Subcutaneous adipose tissue (tissue), 4 donors: ENCODE results near the gene SEC14L5. TPM values are rescaled to one million over a fixed set of nuclear protein-coding genes. Genes with fewer than 3 reads are reported as not detected.

Experiments
- total RNA-seq, 4 donors: library from RNA; depleted of rRNA; stranded (reverse); fragments of >200 nt; gene quantifications; one replicate each; pipeline ENCODE4 v1.1.0, GENCODE V29; 2016
- TF ChIP-seq, protein P1 (sequence below): fragments of 450-650 bp; IDR thresholded peaks from one replicate; pipeline ENCODE4 v1.5.1; 2016; ENCODE audit warnings: low read depth, mild to moderate bottlenecking, control low read depth, antibody characterized with exemption, moderate library complexity

SEC14L5 gene
- total RNA-seq, 4 donors from 2014 or later = 0.33 to 0.68 (median 0.61) TPM

DNA sequence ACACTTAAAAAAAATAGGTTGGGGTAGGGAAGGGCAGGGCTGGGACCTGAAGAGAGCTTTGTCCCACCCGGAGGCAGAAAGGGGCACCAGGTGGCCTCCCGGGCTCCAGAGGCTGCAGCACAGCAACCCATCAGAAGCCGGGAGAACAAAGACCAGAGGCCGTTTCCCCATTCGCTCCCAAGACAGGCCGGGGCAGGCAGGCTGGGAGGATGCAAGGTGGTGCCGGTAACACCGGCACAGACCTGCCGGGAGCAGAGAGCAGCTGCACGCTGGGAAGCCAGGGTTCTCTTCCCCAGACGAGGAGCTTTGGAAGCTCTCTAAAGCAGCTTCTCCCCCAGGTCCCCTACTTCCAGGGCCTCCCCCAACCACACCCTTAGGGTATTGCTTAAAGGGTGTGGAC, 26.7 kb upstream of the SEC14L5 start:
- TF ChIP-seq, protein P1, sequence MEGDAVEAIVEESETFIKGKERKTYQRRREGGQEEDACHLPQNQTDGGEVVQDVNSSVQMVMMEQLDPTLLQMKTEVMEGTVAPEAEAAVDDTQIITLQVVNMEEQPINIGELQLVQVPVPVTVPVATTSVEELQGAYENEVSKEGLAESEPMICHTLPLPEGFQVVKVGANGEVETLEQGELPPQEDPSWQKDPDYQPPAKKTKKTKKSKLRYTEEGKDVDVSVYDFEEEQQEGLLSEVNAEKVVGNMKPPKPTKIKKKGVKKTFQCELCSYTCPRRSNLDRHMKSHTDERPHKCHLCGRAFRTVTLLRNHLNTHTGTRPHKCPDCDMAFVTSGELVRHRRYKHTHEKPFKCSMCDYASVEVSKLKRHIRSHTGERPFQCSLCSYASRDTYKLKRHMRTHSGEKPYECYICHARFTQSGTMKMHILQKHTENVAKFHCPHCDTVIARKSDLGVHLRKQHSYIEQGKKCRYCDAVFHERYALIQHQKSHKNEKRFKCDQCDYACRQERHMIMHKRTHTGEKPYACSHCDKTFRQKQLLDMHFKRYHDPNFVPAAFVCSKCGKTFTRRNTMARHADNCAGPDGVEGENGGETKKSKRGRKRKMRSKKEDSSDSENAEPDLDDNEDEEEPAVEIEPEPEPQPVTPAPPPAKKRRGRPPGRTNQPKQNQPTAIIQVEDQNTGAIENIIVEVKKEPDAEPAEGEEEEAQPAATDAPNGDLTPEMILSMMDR = no peak

DNA sequence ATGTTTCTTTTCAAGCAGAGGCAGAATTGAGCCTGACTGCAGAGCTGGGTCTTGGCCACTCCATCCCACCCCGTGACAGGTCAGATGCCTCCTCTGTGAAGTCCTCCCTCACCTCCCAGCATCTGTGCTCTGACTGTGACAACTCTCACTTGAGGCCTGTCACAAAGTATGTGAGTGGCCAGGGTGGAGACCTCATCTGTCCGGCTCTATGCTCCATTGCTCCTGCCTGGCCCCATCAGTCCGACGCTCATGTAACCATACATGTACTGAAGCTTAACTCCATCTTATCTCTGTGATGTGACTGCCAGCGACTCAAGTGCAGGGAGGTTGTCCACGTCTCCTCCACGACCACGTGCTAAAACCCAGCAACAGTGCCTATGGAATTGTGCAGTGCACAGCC, 24.7 kb upstream of the SEC14L5 start:
- TF ChIP-seq, protein P1 = no peak

DNA sequence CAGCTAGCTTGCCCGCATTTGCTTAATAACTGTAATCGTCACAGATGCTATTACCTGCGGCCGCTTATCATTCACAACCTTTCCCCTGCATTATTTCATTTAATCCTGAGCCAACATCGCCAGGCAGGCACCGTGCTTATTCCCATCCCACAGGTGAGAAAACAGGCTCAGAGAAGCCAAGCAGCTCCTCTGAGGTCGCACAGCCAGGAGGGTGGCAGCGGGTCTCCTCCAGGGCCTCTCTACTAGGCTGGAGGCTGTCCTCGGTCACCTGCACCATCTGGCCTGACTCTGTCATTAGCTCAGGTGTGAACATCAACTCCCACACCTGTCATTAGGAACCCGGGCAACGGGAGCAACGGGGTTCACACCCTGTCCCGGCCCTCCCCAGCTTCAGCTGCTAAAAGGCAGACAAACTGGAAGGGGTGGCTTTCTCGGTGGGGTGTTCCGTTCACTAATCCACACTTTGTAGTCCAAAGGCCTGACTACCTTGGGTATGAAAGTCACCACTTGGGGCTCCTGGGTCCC, 24.2 kb upstream of the SEC14L5 start:
- TF ChIP-seq, protein P1 = no peak

DNA sequence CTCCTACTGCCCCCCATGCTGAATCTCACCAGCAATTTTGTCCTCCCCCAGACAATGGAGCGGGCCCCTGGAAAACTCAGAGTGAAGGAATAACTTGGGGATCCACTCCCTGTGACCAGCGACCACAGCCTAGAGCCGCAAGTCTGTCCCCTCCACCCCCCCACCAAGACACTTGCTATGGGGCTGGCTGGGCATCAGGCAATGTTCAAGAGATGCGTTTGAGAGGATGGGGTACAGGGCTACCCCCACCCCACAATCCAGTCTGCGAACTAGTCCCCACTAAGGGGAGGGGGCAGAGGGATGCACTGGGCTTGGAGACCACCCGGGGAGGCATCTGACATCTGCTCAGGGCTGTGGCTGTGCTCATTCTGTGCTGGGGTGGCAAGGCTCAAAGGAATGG, 23.5 kb upstream of the SEC14L5 start:
- TF ChIP-seq, protein P1 = no peak

DNA sequence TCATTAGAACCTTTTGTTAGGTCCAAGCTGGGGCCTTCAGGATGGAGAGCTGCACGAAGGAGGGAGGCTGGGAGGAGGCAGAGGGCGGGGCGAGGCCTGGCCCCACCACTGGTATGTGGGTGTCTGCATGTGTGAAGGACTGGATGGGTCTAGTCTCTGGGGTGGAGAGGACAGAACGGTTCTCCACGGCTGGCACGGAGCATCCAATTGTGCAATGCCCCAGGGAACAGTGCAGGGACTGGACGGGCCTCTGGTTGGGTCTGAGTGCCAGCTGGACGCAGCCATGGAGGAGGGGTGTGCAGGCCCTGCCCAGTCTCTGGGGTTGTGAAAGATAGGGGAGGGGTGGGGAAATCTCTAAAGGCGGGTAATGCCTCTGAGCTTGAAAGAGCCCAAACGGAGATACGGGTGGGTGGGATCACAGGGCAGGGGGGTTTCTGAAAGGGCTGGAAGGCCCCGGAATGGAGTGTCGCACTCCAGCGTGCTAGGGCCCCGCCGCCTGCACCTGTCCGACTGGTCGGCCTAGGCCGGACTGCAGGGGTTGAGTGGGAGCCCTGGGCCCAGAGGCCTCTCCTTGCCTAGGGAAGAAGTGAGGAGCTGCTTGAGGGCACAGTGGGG, 22.8 kb upstream of the SEC14L5 start:
- TF ChIP-seq, protein P1 = no peak

DNA sequence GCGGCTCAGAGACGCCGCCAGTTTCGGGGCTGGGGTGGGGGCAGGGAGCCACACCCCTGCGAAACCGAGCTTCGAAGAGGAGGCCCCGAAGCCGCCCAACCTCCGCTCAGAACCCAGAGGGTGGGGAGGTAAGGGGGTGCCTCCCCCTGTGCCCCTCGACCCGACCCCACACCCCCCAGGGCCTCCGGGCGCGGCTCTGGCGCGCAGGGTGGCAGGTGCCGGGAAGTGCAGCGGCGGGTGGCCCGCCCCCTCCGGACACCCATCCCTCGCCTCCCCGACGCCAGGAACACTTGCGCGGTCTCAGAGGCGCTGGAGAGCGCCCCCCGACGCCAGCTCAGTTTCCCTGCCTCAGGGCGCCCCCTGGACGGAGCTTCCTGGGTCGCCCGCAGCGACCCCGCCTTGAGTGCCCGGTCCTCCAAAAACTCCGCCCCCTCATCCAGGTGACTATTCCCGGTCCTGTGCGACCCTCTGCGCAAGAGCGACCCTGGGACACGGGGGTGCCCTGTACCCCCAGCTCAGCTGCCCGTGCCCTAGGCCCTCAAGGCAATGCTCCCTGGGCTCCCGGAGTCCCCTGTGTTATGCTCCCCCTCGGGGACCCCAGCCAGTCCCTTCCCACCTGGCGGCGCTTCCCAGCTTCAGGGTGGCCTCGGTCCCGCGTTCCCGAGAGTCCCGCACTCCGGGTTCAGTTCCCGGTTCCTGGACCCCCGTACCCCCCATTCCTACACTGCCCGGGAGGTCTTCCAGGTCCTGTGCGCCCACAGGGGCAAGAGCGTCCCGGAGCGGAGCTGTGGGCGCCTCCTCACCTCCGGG, 21.7 kb upstream of the SEC14L5 start:
- TF ChIP-seq, protein P1 = no peak
